HG02981 (cell line): ENCODE data around the gene NEURL2.

Source experiments
- ATAC-seq: cut with Tn5 transposase; IDR thresholded peaks from one replicate; pipeline ENCODE4 v1.9.1; 2021; ENCODE audit warnings: mild to moderate bottlenecking, moderate library complexity; ENCODE audit not compliant: unreplicated experiment

NEURL2 gene

DNA sequence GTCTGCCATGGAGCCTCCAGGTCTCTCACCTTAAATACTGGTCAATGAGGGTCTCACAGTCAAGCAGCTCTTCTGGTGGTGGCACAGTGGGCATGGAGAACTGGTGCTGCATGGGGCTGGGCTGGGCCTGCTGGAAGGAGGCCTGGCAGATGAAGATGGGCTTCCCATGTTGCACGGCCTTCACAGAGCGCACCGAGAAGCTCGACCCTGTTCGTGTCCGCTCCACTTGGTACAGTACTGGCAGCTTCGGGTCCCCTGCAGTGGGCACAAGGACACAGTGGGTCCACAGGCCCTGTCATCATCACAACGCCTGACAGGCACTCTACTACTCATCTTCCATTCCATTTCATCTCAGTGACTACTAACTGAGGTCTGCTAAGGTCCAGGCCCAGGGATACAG is 42.6 kb downstream of the NEURL2 start:
- no peak for ATAC-seq

DNA sequence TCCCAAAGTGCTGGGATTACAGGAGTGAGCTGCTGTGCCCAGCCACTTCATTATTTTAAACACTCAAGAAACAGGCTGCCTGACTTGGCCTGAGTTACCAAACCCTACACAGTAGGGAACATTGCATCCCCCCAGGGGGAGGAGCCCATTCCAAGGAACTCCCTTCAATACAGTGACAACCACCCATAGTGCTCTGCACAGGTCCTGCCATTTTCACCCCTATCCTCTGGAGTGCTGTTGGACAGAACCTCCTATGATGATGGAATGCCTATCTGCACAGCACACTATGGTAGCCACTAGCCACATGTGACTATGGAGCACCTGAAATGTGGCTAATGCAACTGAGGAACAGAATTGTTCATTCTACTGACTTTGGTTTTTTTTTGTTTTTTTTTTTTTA is 45.6 kb downstream of the NEURL2 start:
- no peak for ATAC-seq

DNA sequence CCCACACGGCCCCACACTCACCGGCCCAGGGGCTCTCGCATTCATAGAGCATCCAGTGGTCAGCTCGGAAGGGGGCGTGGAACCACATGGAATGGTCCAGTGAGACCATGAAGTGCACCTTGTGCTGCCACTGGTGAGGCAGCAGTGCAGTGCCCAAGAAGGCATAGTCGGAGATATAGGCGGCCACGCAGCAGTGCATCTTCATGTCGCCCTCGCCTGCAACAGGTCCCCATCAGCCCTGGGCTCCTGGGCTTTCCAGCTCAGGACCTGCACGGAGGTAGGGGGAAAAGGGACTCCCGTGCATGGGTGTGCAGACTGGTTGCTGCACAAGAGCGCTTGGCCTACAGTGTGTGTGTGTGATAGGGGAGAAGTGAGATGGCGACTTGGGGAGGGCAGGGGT is 47.5 kb downstream of the NEURL2 start:
- ATAC-seq, result no peak

DNA sequence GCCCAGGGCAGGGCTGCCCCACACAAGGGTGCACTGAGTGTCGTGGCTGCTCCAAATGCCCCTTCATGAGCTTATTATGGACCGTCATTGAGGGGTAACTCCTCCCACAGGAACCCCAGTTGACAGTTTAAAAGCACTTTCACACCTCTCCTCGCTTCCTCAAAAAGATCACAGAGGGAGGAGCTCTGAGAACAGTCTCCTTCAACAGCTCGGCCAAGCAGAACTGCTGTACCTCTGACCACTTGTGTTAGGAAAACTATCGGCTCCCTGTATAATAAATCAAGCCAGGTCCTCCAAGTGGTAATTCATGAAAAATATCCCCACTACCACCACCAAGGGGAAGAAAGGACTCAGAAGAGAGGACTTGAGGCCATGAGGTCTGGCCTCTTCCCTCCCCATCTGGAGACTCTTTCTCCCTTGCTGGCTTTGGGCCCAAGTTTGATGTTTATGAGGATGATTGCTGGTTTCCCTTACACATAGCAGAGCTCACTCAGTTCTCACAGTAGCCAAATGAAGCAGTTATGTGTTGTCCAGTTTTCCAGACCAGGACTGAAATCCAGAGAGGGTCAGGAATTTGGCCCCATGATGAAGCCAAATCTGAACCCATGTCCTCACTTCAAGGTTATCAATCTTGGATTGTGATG is 48.7 kb downstream of the NEURL2 start:
- no peak for ATAC-seq

DNA sequence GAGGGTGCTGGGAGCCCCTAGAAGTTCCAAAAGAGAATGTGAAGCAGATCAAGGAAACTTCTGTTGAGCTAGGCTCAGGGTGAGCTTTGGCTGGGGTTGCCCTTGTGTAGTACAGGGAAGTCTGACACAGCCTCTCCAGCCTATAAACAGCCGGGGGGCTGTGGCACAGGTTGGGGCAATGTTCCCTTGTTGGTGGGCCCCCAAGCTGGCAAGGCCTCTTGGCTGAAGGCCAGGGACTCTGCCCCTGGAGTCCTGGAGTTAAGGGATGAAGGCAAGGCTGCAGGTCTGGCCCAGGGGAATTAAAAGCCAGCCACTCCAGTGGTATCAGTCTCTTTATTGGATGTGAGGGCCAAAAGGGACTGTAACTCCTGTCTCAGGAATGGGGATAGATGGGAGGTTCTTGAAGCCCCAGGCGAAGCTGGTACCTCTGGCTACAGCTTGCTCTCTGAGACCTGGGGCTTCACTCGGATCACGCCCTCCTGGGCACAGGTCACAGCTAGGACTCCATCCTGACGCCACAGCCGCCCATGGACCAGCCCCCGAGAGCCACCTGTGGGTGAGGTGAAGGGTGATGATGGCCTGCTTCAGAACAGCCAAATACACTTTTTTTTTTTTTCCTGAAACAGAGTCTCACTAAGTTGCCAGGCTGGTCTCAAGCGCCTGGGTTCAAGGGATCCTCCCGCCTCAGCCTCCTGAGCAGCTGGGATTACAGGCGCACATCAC is 49.4 kb downstream of the NEURL2 start:
- no peak for ATAC-seq

DNA sequence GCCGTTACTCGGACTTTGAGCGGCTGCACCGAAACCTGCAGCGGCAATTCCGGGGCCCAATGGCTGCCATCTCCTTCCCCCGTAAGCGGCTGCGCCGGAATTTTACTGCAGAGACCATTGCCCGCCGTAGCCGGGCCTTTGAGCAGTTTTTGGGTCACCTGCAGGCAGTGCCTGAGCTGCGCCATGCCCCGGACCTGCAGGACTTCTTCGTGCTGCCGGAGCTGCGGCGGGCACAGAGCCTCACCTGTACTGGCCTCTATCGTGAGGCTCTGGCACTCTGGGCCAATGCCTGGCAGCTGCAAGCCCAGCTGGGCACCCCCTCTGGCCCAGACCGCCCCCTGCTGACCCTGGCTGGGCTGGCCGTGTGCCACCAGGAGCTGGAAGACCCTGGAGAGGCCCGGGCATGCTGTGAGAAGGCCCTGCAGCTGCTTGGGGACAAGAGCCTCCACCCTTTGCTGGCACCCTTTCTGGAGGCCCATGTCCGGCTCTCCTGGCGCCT is 50.3 kb downstream of the NEURL2 start:
- no peak for ATAC-seq
